Measurements from ENCODE around the gene GZMB.
"Not testable (repeated sequence)": the region's sequence is repeated elsewhere in the genome, so short reads cannot be mapped to it uniquely, and the experiment has no call there.

GZMB gene

DNA sequence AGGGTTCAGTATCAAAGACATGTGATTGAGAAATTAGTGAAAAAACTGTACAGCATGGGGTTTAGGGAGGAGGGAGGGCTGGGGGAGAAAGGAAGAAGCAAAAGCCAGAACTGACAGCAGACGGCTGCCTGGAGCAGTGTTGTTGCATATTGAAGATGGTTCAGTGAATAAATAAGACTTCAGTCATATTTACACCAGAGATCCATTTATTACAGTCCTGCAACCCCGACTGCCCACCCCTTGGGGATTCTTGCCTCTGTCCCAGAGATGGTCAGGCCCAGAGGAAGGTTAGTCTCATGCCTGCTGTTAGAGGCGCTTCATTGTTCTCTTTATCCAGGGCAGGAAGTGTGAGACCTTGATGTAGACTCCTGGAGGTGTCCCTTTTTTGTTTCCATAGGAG is 27.7 kb downstream of the GZMB start:
- TF ChIP-seq, protein P1, sequence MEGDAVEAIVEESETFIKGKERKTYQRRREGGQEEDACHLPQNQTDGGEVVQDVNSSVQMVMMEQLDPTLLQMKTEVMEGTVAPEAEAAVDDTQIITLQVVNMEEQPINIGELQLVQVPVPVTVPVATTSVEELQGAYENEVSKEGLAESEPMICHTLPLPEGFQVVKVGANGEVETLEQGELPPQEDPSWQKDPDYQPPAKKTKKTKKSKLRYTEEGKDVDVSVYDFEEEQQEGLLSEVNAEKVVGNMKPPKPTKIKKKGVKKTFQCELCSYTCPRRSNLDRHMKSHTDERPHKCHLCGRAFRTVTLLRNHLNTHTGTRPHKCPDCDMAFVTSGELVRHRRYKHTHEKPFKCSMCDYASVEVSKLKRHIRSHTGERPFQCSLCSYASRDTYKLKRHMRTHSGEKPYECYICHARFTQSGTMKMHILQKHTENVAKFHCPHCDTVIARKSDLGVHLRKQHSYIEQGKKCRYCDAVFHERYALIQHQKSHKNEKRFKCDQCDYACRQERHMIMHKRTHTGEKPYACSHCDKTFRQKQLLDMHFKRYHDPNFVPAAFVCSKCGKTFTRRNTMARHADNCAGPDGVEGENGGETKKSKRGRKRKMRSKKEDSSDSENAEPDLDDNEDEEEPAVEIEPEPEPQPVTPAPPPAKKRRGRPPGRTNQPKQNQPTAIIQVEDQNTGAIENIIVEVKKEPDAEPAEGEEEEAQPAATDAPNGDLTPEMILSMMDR (IDR thresholded peaks at IDR 0.05; ENCODE audit: low read depth, low read length, missing control alignments), result no peak
- no peak for DNase-seq (ENCODE audit: extremely low read depth, low read depth)
- no peak overlapping the region for H3K4me3 ChIP-seq (replicated peaks; ENCODE audit: low read depth, low read length)

DNA sequence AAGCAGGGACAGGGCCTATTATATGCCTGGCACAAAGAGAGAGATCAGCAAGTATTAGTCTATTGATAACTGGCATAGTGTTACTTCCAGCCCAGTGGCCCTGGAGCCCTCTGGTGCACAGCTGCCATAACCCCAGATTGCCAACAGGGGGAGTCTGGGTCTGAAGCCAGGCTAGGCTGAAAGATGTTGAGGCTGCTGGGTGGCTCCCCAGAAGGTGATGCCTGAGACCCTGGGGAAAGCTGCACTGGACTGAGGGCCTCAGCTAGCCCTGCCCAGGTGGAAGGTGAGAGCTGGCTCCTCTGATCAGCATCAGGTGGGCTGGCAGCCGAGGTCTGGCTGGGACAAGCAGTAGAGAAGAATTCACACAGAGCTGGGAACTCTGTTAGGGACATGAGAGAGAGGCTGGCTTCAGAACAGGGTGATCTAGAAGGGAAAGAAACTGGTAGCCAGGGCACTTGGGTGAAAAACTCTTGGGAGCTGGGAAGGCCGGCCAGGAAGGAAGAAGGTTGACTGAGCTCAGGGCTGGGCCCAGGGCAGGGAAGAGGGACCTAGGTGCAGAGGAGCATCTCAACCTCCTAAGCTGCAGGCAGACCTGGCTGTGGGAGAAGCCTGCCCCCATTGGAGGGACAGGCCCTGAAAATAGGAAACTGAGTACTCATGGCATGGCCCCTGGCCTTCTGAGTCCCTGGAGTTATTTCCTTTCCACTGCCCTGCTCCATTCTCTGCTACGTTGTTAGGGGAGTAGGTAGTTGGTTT is 28.4 kb downstream of the GZMB start:
- DNase-seq (ENCODE audit: extremely low read depth, low read depth), result no peak

DNA sequence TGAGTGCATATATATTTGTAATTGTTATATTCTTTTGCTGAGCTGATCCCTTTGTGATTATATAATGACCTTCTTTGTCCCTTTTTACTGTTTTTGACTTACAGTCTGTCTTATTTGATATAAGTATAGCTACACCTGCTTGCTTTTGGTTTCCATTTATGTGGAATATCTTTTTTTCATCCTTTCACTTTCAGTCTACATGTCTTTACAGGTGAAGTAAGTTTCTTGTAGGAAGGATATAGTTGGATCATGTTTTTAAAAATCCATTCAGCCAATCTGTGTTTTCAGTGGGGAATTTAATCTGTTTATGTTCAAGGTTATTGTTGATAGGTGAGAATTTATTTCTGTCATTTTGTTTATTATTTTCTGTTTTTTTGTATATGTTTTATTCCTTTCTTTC is 36.6 kb downstream of the GZMB start:
- DNase-seq (ENCODE audit: extremely low read depth, low read depth), result no peak
- TF ChIP-seq, protein P1 (IDR thresholded peaks at IDR 0.05; ENCODE audit: low read depth, low read length, missing control alignments), result no peak
- H3K4me3 ChIP-seq (replicated peaks; ENCODE audit: low read depth, low read length), result no peak overlapping the region

More for the DNA sequence above, 28.4 kb downstream of the GZMB start:
- TF ChIP-seq, protein P1 (IDR thresholded peaks at IDR 0.05; ENCODE audit: low read depth, low read length, missing control alignments), result peak; percentile 66
- H3K4me3 ChIP-seq (replicated peaks; ENCODE audit: low read depth, low read length), result no peak overlapping the region

DNA sequence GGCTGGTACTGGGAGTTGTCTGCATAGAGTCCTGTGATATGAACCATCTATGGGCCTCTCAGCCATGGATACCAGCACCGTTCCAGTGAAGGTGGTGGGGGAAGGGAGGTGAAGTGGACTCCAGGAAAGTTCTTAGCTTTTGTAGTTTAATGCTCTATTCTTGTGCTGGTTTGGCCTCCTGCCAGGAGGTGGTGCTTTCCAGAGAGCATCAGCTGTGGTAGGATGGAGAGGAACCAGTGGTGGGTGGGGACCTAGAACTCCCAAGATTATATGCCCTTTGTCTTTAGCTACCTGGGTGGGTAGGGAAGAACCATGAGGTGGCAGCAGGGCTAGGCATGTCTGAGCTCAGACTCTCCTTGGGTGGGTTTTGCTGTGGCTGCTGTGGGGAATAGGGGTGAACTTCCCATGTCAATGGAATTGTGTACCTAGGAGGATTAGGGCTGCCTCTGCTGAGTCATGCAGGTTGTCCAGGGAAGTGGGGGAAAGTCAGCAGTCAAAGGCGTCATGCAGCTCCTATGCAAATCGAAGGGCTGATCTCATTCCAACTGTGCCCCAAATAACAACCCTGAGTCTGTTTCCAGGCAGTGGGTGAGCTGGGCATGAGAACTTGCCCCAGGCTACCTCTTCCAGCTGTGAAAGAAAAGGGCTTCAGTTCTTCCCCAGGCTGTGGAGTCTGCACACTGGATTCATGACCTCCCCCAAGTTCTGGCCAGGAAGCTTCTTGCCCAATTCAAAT is 38.7 kb downstream of the GZMB start:
- TF ChIP-seq, protein P1 (IDR thresholded peaks at IDR 0.05; ENCODE audit: low read depth, low read length, missing control alignments), result no peak
- H3K4me3 ChIP-seq (replicated peaks; ENCODE audit: low read depth, low read length), result no peak overlapping the region
- DNase-seq (ENCODE audit: extremely low read depth, low read depth), result no peak

DNA sequence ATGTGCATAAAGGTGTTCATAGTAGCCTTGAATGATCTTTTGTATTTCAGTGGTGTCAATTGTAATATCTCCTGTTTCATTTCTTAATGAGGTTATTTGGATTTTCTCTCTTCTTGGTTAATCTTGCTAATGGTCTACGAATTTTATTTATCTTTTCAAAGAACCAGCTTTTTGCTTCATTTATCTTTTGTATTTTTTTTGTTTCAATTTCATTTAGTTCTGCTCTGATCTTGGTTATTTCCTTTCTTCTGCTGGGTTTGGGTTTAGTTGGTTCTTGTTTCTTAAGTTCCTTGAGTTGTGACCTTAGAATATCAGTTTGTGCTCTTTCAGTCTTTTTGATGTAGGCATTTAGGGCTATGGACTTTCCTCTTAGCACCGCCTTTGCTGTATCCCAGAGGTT is 43.0 kb downstream of the GZMB start:
- not testable (repeated sequence) for H3K4me3 ChIP-seq (replicated peaks; ENCODE audit: low read depth, low read length); DNase-seq (ENCODE audit: extremely low read depth, low read depth)

DNA sequence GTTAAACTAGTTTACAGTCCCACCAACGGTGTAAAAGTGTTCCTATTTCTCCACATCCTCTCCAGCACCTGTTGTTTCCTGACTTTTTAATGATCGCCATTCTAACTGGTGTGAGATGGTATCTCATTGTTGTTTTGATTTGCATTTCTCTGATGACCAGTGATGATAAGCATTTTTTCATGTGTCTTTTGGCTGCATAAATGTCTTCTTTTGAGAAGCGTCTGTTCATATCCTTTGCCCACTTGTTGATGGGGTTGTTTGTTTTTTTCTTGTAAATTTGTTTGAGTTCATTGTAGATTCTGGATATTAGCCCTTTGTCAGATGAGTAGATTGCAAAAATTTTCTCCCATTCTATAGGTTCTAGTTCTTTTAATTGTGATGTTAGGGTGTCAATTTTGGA is 49.6 kb downstream of the GZMB start:
- not testable (repeated sequence) for DNase-seq (ENCODE audit: extremely low read depth, low read depth); H3K4me3 ChIP-seq (replicated peaks; ENCODE audit: low read depth, low read length)
